Mesothelial cell of epicardium (in vitro differentiated cells): ENCODE measurements around the gene POLD3. TPM values are rescaled to one million over a fixed set of nuclear protein-coding genes. Genes with fewer than 3 reads are reported as not detected.
A peak's percentile ranks its signal among the peaks of the same experiment; 100 is the strongest.

ENCODE experiments used
- DNase-seq, 2 experiments: peaks; one replicate each; pipeline ENCODE4 v3.0.0; 2021; ENCODE audit warnings: low spot score in 2 of 2; ENCODE audit not compliant: unreplicated experiment in 2 of 2
- H3K27ac Mint-ChIP-seq: 2 replicates; pipeline ENCODE4 v1.8.0; 2021; ENCODE audit warnings: mixed read lengths
- H3K27me3 Mint-ChIP-seq: 2 replicates; pipeline ENCODE4 v1.8.0; 2021; ENCODE audit warnings: low read depth, mixed read lengths
- H3K36me3 Mint-ChIP-seq: 2 replicates; pipeline ENCODE4 v1.8.0; 2021; ENCODE audit warnings: mixed read lengths
- H3K4me1 Mint-ChIP-seq: 2 replicates; pipeline ENCODE4 v1.8.0; 2021; ENCODE audit warnings: mixed read lengths
- H3K4me3 Mint-ChIP-seq: 2 replicates; pipeline ENCODE4 v1.8.0; 2021; ENCODE audit warnings: mild to moderate bottlenecking, moderate library complexity, mixed read lengths
- H3K9me3 Mint-ChIP-seq: 2 replicates; pipeline ENCODE4 v1.8.0; 2021; ENCODE audit warnings: mixed read lengths
- total RNA-seq: library from RNA; stranded (reverse); gene quantifications from 3 replicates; pipeline ENCODE4 v1.2.1, GENCODE V29; 2021
- TF ChIP-seq, protein P1 (sequence below): fragments of 200-600 bp; sonication (generic); IDR thresholded peaks from one replicate; pipeline ENCODE4 v1.5.0; 2021; ENCODE audit warnings: antibody characterized with exemption; ENCODE audit not compliant: unreplicated experiment

The POLD3 gene
- total RNA-seq, 1 donor from 2014 or later = 21.7 TPM

DNA sequence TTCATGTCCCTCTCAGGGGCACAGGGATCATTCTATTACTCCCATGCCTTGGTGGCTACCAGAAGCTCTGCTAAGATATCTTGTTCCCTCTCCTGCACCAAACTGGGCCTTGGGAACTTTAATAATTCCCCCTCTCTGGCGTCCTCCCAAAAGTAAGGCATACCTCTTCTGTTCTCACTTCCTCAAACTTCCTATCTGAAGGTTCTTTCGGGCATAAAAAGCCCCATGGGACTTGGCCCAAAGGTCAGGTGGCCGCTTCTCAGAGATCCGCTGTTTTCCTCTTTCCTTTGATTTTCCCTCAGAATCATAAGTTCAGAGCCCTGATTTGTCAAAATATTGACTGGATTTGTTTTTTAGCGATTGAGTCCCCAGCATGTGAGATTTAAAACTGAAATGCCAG, 13.0 kb downstream of the POLD3 start:
- Mint-ChIP-seq H3K4me3 (no peak overlapping the region), H3K27ac (no peak overlapping the region), H3K9me3 (no peaks in the 10 kb centered on the region)

GRCh38 chr11:74608431-74608830, 16.0 kb downstream of the POLD3 start:
- no peaks in the 10 kb centered on the region for H3K4me1 Mint-ChIP-seq
- peaks cover 29% of the 10 kb centered on the region for H3K36me3 Mint-ChIP-seq
- H3K9me3 Mint-ChIP-seq = no peaks in the 10 kb centered on the region
- H3K4me3 Mint-ChIP-seq = no peak overlapping the region
- DNase-seq = no peak
- H3K27ac Mint-ChIP-seq = no peak overlapping the region
- no peaks in the 10 kb centered on the region for H3K27me3 Mint-ChIP-seq
- TF ChIP-seq, protein P1, sequence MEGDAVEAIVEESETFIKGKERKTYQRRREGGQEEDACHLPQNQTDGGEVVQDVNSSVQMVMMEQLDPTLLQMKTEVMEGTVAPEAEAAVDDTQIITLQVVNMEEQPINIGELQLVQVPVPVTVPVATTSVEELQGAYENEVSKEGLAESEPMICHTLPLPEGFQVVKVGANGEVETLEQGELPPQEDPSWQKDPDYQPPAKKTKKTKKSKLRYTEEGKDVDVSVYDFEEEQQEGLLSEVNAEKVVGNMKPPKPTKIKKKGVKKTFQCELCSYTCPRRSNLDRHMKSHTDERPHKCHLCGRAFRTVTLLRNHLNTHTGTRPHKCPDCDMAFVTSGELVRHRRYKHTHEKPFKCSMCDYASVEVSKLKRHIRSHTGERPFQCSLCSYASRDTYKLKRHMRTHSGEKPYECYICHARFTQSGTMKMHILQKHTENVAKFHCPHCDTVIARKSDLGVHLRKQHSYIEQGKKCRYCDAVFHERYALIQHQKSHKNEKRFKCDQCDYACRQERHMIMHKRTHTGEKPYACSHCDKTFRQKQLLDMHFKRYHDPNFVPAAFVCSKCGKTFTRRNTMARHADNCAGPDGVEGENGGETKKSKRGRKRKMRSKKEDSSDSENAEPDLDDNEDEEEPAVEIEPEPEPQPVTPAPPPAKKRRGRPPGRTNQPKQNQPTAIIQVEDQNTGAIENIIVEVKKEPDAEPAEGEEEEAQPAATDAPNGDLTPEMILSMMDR = no peak

More for the DNA sequence above, 13.0 kb downstream of the POLD3 start:
- TF ChIP-seq, protein P1 = no peak
- no peak for DNase-seq
- Mint-ChIP-seq H3K36me3 (peaks cover 26% of the 10 kb centered on the region), H3K27me3 (no peaks in the 10 kb centered on the region), H3K4me1 (no peaks in the 10 kb centered on the region)

- Mint-ChIP-seq H3K36me3 (peaks cover 21% of the 10 kb centered on the region), H3K27ac (no peak overlapping the region), H3K4me3 (no peak overlapping the region), H3K4me1 (no peaks in the 10 kb centered on the region), H3K9me3 (no peaks in the 10 kb centered on the region), H3K27me3 (no peaks in the 10 kb centered on the region)
- no peak for DNase-seq
- TF ChIP-seq, protein P1 = peak; percentile 32
Measured at GRCh38 chr11:74611369-74611861, 19.0 kb downstream of the POLD3 start.

DNA sequence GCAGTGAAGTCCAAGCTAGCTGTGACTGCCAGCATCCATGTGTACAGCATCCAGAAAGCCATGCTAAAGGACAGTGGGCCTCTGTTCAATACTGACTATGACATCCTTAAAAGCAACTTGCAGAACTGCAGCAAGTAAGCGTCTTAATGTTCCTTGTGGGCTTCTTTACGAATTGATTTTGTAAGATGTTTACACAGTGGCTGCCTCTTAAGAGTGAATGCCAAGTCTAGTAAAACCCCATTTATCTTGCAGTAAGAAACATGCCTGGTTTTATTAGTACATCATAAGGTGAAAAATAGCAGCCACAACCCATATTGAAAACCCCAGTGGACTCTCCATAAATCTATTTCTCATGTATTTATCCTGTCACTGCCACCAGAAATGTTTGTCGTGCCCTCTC, 20.5 kb downstream of the POLD3 start:
- Mint-ChIP-seq H3K9me3 (no peaks in the 10 kb centered on the region), H3K36me3 (peaks cover 29% of the 10 kb centered on the region), H3K4me3 (no peak overlapping the region), H3K4me1 (no peaks in the 10 kb centered on the region), H3K27me3 (no peaks in the 10 kb centered on the region), H3K27ac (no peak overlapping the region)
- DNase-seq = no peak
- TF ChIP-seq, protein P1 = no peak

DNA sequence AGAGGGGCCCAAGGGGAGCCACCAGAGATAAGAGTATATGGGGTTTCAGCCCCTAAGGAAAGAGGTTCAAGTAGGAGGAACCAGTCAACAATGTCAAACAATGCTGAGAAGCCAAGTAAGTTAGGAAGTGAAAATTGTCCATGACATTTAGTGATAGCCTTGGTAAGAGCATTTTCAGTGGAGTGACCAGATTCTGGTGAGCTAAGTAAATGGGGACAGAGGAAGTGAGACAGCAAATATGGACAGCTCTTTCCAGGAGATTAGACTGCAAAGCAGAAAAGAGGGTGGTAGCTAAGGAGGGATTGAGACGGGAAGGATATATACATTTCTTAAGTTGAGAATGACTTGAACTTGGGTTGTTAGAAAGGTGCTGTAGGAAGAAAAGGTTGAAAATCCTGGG, 22.9 kb downstream of the POLD3 start:
- TF ChIP-seq, protein P1 = no peak
- H3K27ac Mint-ChIP-seq = no peak overlapping the region
- peaks cover 29% of the 10 kb centered on the region for H3K36me3 Mint-ChIP-seq
- no peak for DNase-seq
- no peaks in the 10 kb centered on the region for H3K27me3 Mint-ChIP-seq
- H3K9me3 Mint-ChIP-seq = no peaks in the 10 kb centered on the region
- H3K4me3 Mint-ChIP-seq = no peak overlapping the region
- no peaks in the 10 kb centered on the region for H3K4me1 Mint-ChIP-seq

DNA sequence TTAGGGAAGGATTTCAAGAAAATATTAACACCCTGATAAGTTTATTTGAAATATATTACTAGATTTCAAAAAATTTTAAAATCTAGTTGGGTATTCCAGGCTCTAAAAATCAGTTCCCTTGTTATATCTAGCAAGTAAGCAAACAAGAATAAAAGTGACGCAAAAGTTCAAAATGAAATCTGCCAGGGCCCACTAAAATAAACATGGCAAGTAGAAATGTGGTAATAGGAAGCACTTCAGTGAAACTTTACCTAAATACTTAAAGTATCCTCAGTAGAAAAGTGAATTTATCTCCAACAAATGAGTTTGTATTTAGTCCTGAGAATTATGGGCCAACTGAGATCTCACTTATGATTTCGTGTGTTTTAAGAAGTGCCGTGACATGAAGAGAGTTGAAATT, 23.6 kb downstream of the POLD3 start:
- DNase-seq = no peak
- Mint-ChIP-seq H3K9me3 (no peaks in the 10 kb centered on the region), H3K27ac (no peak overlapping the region), H3K4me1 (no peaks in the 10 kb centered on the region), H3K36me3 (peaks cover 29% of the 10 kb centered on the region), H3K27me3 (no peaks in the 10 kb centered on the region), H3K4me3 (no peak overlapping the region)
- TF ChIP-seq, protein P1 = no peak
